HT-29 (cell line): ENCODE measurements around the gene PUS10. TPM values are rescaled to one million over a fixed set of nuclear protein-coding genes. Genes with fewer than 3 reads are reported as not detected.
"Not testable (repeated sequence)": the region's sequence is repeated elsewhere in the genome, so short reads cannot be mapped to it uniquely, and the experiment has no call there.

Experiments
- DNase-seq: peaks from one replicate; pipeline ENCODE4 v3.0.0-alpha.2; 2015; ENCODE audit warnings: low spot score
- total RNA-seq: library from RNA; depleted of rRNA; stranded (reverse); fragments of >200 nt; shearing (Covaris generic); gene quantifications from 2 replicates; pipeline ENCODE4 v1.2.3, GENCODE V29; 2014; rRNA removed

The PUS10 gene
- total RNA-seq, result 1.3 and 2.2 TPM in 2 replicates

- peak; percentile 72 for DNase-seq
These were observed at the start of gene PUS10, which contains the start of gene PEX13 for GRCh38 chr2:61017556-61018317. Gene PUS10, minus strand, starts transcription at chr2:61018255. Its CDS starts 6,365 bp downstream, at chr2:61011890. Gene PEX13, plus strand, starts transcription at chr2:61017720. Its CDS starts 40 bp downstream, at chr2:61017760.

- DNase-seq, result peak; percentile 94
These were observed 48.0 kb upstream of the PUS10 start, which contains the start of gene SANBR for GRCh38 chr2:61065714-61066709. Gene SANBR, plus strand, starts transcription at chr2:61065871. Its CDS starts 4,480 bp downstream, at chr2:61070351.

- DNase-seq, result no peak
These were observed 41.3 kb upstream of the PUS10 start for GRCh38 chr2:61059382-61059781.

GRCh38 chr2:61057562-61057961, 39.5 kb upstream of the PUS10 start:
- no peak for DNase-seq

GRCh38 chr2:61055557-61055956, 37.5 kb upstream of the PUS10 start:
- DNase-seq, result no peak

GRCh38 chr2:61045999-61046398, 27.9 kb upstream of the PUS10 start:
- DNase-seq, result no peak

GRCh38 chr2:61045226-61045625, 27.2 kb upstream of the PUS10 start:
- no peak for DNase-seq

GRCh38 chr2:61044636-61045035, 26.6 kb upstream of the PUS10 start:
- DNase-seq, result no peak

- DNase-seq, result no peak
These were observed 24.8 kb upstream of the PUS10 start for GRCh38 chr2:61042807-61043206.

GRCh38 chr2:61036643-61037042, 18.6 kb upstream of the PUS10 start:
- DNase-seq, result not testable (repeated sequence)

GRCh38 chr2:61034592-61034991, 16.5 kb upstream of the PUS10 start:
- DNase-seq, result not testable (repeated sequence)

- DNase-seq, result no peak
These were observed 11.5 kb upstream of the PUS10 start for GRCh38 chr2:61029533-61029932.

GRCh38 chr2:61023670-61024069, 5.6 kb upstream of the PUS10 start:
- no peak for DNase-seq

- no peak for DNase-seq
These were observed 3.2 kb upstream of the PUS10 start for GRCh38 chr2:61021228-61021660.

GRCh38 chr2:61018798-61019197, 743 bp upstream of the PUS10 start:
- DNase-seq, result no peak

GRCh38 chr2:61018318-61018755, 282 bp upstream of the PUS10 start:
- peak; percentile 70 for DNase-seq

- DNase-seq, result peak; percentile 95
These were observed 976 bp downstream of the PUS10 start for GRCh38 chr2:61017003-61017555.

GRCh38 chr2:61016392-61017002, 1.6 kb downstream of the PUS10 start:
- peak; percentile 63 for DNase-seq

- DNase-seq, result peak; percentile 75
These were observed 2.1 kb downstream of the PUS10 start for GRCh38 chr2:61015976-61016375.

GRCh38 chr2:61014763-61015162, 3.3 kb downstream of the PUS10 start:
- no peak for DNase-seq

GRCh38 chr2:61013382-61013781, 4.7 kb downstream of the PUS10 start:
- DNase-seq, result no peak
